Right lobe of liver (tissue), 4 donors: ENCODE data around the gene FGD4.

ENCODE experiments used
- POLR2A ChIP-seq: fragments of 450-650 bp; IDR thresholded peaks from one replicate; pipeline ENCODE4 v1.6.1; 2017; ENCODE audit warnings: antibody characterized with exemption, mild to moderate bottlenecking
- TF ChIP-seq, protein P1 (sequence below), 4 donors: fragments of 200-600 bp in 3 of 4; fragments of 450-650 bp in 1 of 4; IDR thresholded peaks; one replicate each; pipeline versions ENCODE4 v1.5.1 to v1.8.0; 2016 to 2022; ENCODE audit warnings: antibody characterized with exemption in 4 of 4, mild to moderate bottlenecking in 2 of 4
- donor health status: DM: no; HTN: no; CAD: no.
- donor health status: DM: no; HTN: no; CAD: no.
- donor health status: DM: no; HTN: yes; CAD: no.

DNA sequence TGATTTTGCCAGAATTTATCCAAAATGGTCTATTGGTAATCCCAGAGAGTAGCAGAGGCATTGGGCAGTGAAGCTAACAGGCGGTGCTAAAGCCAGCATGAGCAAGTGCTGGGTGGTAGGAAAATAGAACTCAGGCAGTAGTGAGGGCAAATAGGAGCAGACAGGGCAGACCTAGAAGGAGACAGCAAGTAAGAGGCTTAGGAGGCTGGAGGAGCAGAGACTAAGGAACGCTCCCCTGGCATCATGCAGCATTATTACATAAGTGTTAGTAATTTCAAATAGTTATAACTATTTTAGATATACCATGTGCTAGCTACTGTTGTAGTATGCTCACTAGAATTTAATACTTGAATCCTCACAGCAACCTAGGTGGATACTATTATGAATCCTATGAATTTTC lies 151.7 kb downstream of the FGD4 start:
- TF ChIP-seq, protein P1, sequence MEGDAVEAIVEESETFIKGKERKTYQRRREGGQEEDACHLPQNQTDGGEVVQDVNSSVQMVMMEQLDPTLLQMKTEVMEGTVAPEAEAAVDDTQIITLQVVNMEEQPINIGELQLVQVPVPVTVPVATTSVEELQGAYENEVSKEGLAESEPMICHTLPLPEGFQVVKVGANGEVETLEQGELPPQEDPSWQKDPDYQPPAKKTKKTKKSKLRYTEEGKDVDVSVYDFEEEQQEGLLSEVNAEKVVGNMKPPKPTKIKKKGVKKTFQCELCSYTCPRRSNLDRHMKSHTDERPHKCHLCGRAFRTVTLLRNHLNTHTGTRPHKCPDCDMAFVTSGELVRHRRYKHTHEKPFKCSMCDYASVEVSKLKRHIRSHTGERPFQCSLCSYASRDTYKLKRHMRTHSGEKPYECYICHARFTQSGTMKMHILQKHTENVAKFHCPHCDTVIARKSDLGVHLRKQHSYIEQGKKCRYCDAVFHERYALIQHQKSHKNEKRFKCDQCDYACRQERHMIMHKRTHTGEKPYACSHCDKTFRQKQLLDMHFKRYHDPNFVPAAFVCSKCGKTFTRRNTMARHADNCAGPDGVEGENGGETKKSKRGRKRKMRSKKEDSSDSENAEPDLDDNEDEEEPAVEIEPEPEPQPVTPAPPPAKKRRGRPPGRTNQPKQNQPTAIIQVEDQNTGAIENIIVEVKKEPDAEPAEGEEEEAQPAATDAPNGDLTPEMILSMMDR (IDR thresholded peaks at IDR 0.05): no peak
- no peak for TF ChIP-seq POLR2A
